Suprapubic skin (tissue), 3 donors: Measurements from ENCODE around the gene ZRANB2.

Source experiments
- CTCF ChIP-seq, 2 donors: fragments of 200-600 bp in 1 of 2; fragments of 450-650 bp in 1 of 2; sonication (generic) in 1 of 2; IDR thresholded peaks; one replicate each; pipeline ENCODE4 v1.5.1; 2016 to 2019; ENCODE audit warnings: antibody characterized with exemption in 2 of 2, mild to moderate bottlenecking in 1 of 2, moderate library complexity in 1 of 2
- POLR2A ChIP-seq, 2 donors: fragments of 450-650 bp; IDR thresholded peaks; one replicate each; pipeline ENCODE4 v1.6.1; 2017; ENCODE audit warnings: antibody characterized with exemption in 2 of 2, mild to moderate bottlenecking in 2 of 2, moderate library complexity in 2 of 2

GRCh38 chr1:71116729-71117128, 35.9 kb upstream of the ZRANB2 start:
- TF ChIP-seq CTCF (IDR thresholded peaks at IDR 0.05) (no peak), POLR2A (IDR thresholded peaks at IDR 0.05) (no peak)
